OCI-M2 (cell line): ENCODE measurements around the gene SETD1A.
"Not testable (repeated sequence)": the region's sequence is repeated elsewhere in the genome, so short reads cannot be mapped to it uniquely, and the experiment has no call there.

Experiments used
- DNase-seq: peaks from one replicate; lab custom pipeline; 2025; ENCODE audit not compliant: unreplicated experiment; lab: John Stamatoyannopoulos, UW

SETD1A gene

GRCh38 chr16:30928390-30928789 is 29.2 kb upstream of the SETD1A start:
- DNase-seq, result no peak

- DNase-seq, result no peak
Observed at GRCh38 chr16:30929167-30929566, 28.4 kb upstream of the SETD1A start.

GRCh38 chr16:30930160-30930571 is 27.4 kb upstream of the SETD1A start:
- no peak for DNase-seq

GRCh38 chr16:30931068-30931650 is 26.4 kb upstream of the SETD1A start:
- no peak for DNase-seq

DNA sequence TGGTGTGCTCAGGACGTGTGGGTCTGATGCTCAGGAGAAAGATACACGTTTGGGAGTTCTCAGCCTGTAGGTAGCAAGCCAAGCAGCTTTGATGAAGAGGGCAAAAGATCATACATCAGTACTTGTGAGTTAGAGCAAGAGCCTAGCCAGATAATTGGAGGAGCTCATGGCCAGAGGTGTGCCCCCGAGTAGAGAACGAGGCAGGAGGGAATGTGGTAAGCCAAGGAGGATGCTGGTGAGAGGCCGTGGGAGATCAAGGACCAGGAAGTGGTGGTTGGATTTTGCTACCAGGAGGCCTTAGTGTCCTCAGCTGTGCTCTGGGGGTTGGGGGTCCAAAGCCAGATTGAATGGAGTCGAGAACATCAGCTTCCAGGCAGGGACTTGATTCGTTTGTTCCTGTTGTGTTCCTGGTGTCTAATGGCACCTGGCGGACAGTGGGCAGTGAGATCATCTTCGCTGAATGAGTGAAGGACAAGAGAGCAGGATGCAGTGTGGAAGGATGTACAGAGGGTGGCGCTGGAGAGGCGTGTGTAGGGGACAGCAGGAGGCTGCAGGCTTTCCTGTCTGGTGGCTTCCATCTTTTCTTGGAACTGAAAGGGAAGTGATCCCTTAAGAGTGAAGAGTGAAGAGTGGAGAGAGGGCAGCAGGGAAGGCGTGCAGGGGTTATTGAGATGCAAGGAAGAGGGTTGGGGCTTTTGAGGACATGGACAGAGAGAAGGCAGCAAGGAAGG is 22.6 kb upstream of the SETD1A start:
- no peak for DNase-seq

GRCh38 chr16:30937692-30938091 is 19.9 kb upstream of the SETD1A start:
- DNase-seq, result no peak

DNA sequence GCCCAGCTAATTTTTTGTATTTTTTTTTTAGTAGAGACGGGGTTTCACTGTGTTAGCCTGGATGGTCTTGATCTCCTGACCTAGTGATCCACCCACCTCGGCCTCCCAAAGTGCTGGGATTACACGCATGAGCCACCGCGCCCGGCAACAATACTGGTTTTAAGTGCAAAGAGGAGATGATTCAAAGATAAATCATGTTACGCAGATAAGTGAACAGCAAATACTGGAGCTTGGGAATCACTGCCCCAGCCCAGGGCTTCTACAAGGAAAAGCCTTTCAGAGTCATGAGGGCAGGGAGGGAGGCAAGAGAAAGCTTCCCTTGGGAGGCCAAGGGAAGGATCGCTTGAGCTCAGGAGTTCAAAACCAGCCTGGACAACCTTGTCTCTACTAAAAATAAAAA is 18.0 kb upstream of the SETD1A start:
- DNase-seq, result not testable (repeated sequence)

- DNase-seq, result no peak
Observed at GRCh38 chr16:30941600-30942425, 15.7 kb upstream of the SETD1A start.

GRCh38 chr16:30942426-30942806 is 15.1 kb upstream of the SETD1A start:
- DNase-seq, result no peak

DNA sequence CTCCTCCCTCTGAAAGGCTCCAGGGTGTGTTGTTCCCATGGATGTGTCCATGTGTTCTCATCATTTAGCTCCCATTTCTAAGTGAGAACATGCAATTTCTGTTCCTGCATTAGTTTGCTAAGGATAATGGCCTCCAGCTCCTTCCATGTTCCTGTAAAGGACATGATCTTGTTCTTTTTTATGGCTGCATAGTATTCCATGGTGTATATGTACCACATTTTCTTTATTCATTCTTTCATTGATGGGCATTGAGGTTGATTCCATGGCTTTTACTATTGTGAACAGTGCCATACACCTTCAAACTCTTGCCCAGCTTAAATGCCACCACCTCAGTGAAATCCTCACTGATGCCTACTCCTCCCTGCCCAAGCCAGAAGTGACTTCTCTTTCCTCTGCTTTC is 13.2 kb upstream of the SETD1A start:
- no peak for DNase-seq

DNA sequence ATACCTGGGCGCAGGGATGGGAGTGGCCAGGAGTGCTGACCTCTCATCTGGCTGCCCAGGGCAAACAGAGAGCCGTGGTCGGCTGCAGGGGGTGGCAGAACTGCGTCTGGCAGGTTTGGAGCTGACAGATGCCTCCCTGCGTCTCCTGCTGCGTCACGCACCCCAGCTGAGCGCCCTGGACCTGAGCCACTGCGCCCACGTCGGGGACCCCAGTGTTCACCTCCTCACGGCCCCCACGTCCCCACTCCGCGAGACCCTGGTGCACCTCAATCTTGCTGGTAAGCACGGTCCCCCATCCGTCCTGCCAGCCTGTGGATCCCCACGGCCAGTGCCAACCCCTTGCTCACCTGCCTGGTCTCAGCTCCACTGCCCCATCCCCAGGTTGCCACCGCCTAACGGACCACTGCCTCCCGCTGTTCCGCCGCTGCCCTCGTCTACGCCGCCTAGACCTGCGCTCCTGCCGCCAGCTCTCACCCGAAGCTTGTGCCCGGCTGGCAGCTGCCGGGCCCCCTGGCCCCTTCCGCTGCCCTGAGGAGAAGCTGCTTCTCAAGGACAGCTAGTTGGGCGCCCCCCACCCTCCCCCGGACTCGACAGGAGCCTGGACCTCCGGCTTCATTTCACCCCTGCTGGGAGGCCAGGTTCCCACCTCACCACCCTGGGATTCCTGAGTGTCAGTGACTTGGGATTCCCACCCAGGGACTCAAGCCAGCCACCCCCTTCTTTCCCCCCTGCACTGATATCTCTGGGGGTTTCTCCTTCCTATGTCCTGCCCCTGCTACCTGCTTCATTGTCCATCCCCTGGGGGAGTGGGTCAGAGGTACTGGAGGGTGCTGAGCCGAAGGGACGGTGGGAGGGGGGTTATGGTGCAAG is 10.6 kb upstream of the SETD1A start:
- DNase-seq, result no peak

GRCh38 chr16:30947541-30947858 is 10.1 kb upstream of the SETD1A start:
- no peak for DNase-seq

GRCh38 chr16:30947859-30948666 is 9.5 kb upstream of the SETD1A start:
- no peak for DNase-seq

DNA sequence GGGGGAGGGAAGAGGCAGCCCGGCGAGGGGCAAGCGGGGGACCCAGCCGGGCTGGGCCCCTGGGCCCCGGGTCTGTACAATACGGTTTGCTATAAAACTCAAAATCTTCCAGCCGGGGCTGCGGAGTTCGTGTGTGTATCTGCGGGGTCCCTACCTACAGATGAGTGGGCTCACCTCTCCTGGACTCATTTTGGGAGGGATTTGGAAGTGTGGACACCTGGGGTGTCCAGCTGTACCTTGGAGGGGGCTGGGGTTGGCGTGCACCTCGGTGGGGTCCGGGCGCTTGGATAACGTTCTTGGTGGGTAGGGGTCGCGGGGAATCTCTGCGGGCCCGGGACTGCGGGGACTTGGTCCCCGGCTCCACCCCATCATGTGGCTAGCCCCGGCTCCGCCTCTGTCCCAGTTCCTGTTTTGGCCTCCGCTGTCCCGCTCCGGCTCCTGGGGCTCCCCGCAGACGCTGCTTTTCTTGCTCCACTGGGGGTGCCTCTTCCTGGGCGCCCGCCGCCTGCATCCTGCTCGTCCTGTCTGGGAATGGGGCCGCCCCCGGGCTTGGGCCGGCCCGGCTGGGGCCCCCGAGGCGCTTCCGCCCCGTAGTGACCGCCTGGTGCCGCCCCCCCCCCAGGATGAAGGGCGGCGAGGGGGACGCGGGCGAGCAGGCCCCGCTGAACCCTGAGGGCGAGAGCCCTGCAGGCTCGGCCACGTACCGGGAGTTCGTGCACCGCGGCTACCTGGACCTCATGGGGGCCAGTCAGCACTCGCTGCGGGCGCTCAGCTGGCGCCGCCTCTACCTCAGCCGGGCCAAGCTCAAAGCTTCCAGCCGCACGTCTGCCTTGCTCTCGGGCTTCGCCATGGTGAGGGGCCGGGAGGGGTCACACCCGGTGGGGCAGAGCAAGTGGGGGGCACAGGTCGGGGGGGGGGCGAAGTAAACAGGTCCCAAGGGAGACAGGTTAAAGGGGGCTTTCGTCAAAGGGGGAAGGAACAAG is 8.6 kb upstream of the SETD1A start, which contains the start of gene ORAI3:
Gene ORAI3, plus strand, starts transcription at position 402 of the 983 bp plus-strand sequence. Its CDS starts 222 bp downstream, at position 624.
- DNase-seq, result no peak

- no peak for DNase-seq
Observed at GRCh38 chr16:30949650-30950515, 7.7 kb upstream of the SETD1A start.

- DNase-seq, result no peak
Observed at GRCh38 chr16:30950516-30951065, 7.0 kb upstream of the SETD1A start.

- DNase-seq, result no peak
Observed at GRCh38 chr16:30951193-30951592, 6.4 kb upstream of the SETD1A start.

GRCh38 chr16:30951750-30952149 is 5.8 kb upstream of the SETD1A start:
- no peak for DNase-seq
